Measurements from ENCODE around the gene PRRG2.

PRRG2 gene

DNA sequence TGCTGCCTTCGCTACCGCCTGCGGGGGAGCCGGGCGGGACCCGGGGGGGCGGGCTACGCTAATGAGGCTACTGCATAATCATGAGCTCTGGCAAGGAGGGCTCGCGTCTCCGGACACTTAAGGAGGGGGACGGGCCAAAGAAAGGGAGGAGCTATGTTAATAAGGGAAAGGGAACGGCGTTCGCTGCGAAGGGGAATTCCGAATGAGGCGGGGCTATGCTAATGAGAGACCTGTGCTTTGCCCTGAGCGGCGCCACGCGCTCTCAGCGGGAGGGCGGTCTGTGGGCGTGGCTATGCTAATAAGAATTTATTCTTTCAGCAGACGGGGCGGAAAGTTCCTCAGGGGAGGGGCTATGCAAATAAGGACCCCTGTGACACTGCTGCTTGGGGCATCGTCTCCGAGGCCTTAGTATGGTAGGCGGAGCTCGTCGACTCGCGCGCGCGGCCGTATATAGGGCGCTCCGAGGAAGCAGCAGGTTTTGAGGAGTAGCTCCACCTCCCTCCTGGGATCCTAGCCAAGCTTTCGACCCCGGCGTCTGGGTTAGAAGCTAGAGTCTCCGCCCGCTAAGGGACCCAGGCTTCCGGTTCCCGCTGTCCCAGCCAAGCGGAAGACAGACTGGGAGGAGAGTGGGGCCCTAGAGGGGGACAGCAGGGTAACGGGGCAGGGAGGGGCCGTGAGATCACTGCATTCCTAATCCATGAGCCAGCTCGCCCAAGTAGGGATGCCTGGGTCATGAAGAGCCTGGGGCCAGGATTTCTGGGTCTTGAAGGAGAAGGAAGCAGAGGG, 59.2 kb downstream of the PRRG2 start, which contains the start of gene RRAS:
TSS of gene RRAS (minus strand) at position 31 of the 786 bp plus-strand sequence. CDS start 45 bp downstream, outside the sequence.
- H3K27ac ChIP-seq, result peak within 1 kb of the TSS; percentile 95
- TF ChIP-seq, protein P1, sequence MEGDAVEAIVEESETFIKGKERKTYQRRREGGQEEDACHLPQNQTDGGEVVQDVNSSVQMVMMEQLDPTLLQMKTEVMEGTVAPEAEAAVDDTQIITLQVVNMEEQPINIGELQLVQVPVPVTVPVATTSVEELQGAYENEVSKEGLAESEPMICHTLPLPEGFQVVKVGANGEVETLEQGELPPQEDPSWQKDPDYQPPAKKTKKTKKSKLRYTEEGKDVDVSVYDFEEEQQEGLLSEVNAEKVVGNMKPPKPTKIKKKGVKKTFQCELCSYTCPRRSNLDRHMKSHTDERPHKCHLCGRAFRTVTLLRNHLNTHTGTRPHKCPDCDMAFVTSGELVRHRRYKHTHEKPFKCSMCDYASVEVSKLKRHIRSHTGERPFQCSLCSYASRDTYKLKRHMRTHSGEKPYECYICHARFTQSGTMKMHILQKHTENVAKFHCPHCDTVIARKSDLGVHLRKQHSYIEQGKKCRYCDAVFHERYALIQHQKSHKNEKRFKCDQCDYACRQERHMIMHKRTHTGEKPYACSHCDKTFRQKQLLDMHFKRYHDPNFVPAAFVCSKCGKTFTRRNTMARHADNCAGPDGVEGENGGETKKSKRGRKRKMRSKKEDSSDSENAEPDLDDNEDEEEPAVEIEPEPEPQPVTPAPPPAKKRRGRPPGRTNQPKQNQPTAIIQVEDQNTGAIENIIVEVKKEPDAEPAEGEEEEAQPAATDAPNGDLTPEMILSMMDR (conservative IDR thresholded peaks at IDR 0.05), result no peak

Measured in VCaP (cell line).